H1 (cell line): ENCODE data around the gene NR5A2. TPM values are rescaled to one million over a fixed set of nuclear protein-coding genes. Genes with fewer than 3 reads are reported as not detected.

Source experiments
- CTCF ChIA-PET: fragments of 300-600 bp; sonication (Branson Sonifier 250); formaldehyde crosslinking; loops from one replicate; lab custom pipeline; 2021; ENCODE audit not compliant: partially characterized antibody; lab: Charles Lee
- POLR2A ChIA-PET: fragments of 300-600 bp; sonication (Branson Sonifier 250); formaldehyde crosslinking; loops from one replicate; lab custom pipeline; 2021; ENCODE audit warnings: inconsistent platforms; ENCODE audit not compliant: partially characterized antibody; lab: Charles Lee
- DNase-seq, 2 experiments: peaks; one replicate each; pipeline versions ENCODE4 v3.0.0 to v3.0.0-alpha.2; 2010 to 2022; ENCODE audit warnings: low spot score in 2 of 2, low read depth in 1 of 2, mixed read lengths in 1 of 2
- FAIRE-seq: peaks from 2 replicates; lab custom pipeline; 2011; peaks lifted over from hg19 to GRCh38; lab: Jason Lieb, UNC
- H2AFZ ChIP-seq: 2 replicates; pipeline ENCODE4 v1.8.1; 2012; ENCODE audit warnings: low read length, inconsistent platforms
- H2AK5ac ChIP-seq: 2 replicates; pipeline ENCODE4 v1.6.1; 2013; ENCODE audit warnings: low read depth, low read length
- H2BK120ac ChIP-seq: replicated peaks from 2 replicates; pipeline ENCODE3; 2013; ENCODE audit warnings: low read depth, low read length, inconsistent platforms
- H2BK12ac ChIP-seq: 2 replicates; pipeline ENCODE4 v1.6.1; 2013; ENCODE audit warnings: low read depth, low read length
- H2BK15ac ChIP-seq: 2 replicates; pipeline ENCODE4 v1.6.1; 2013; ENCODE audit warnings: low read length
- H2BK20ac ChIP-seq: 2 replicates; pipeline ENCODE4 v1.6.1; 2013; ENCODE audit warnings: low read length
- H2BK5ac ChIP-seq: 2 replicates; pipeline ENCODE4 v1.6.1; 2013; ENCODE audit warnings: low read depth, low read length
- H3K14ac ChIP-seq: 2 replicates; pipeline ENCODE4 v1.6.1; 2013; ENCODE audit warnings: inconsistent platforms; ENCODE audit not compliant: insufficient read length
- H3K18ac ChIP-seq: 2 replicates; pipeline ENCODE4 v1.6.1; 2013; ENCODE audit warnings: low read length; ENCODE audit errors: extremely low read depth
- H3K23ac ChIP-seq: 2 replicates; pipeline ENCODE4 v1.6.1; 2013; ENCODE audit warnings: inconsistent platforms; ENCODE audit not compliant: insufficient read length
- H3K23me2 ChIP-seq: 2 replicates; pipeline ENCODE4 v1.6.1; 2013; ENCODE audit warnings: low read depth, low read length
- H3K27ac ChIP-seq: 2 replicates; pipeline ENCODE4 v1.6.1; 2011; ENCODE audit warnings: low read depth, low read length, inconsistent platforms
- H3K27me3 ChIP-seq, 4 experiments: replicated peaks in 1 of 4; 1 replicate in 1 of 4; 2 replicates in 3 of 4; pipeline versions ENCODE4 v1.6.1 to v1.8.1; 2011 to 2013; ENCODE audit warnings: low read length in 3 of 4, mild to moderate bottlenecking in 3 of 4, inconsistent platforms in 2 of 4, mixed read lengths in 2 of 4, moderate library complexity in 1 of 4; ENCODE audit not compliant: control insufficient read depth in 3 of 4, insufficient read depth in 3 of 4; ENCODE audit errors: extremely low read depth in 1 of 4
- H3K36me3 ChIP-seq, 4 experiments: 2 replicates each; pipeline versions ENCODE4 v1.6.1 to v1.8.1; 2011 to 2013; ENCODE audit warnings: mild to moderate bottlenecking in 4 of 4, low read length in 3 of 4, moderate library complexity in 2 of 4, control low read depth in 1 of 4, inconsistent platforms in 1 of 4; ENCODE audit not compliant: insufficient read depth in 4 of 4, control insufficient read depth in 2 of 4
- H3K4ac ChIP-seq: replicated peaks from 2 replicates; pipeline ENCODE3; 2013; ENCODE audit warnings: low read length, low read depth, mixed read lengths, inconsistent platforms; ENCODE audit not compliant: insufficient read length
- H3K4me1 ChIP-seq, 4 experiments: replicated peaks in 1 of 4; 1 replicate in 1 of 4; 2 replicates in 3 of 4; pipeline versions ENCODE4 v1.6.1 to v1.8.1; 2011 to 2013; ENCODE audit warnings: low read length in 3 of 4, inconsistent platforms in 2 of 4, mixed read lengths in 1 of 4; ENCODE audit not compliant: insufficient read depth in 4 of 4, control insufficient read depth in 3 of 4
- H3K4me2 ChIP-seq, 2 experiments: 2 replicates each; pipeline versions ENCODE4 v1.6.1 to v1.8.1; 2011 to 2013; ENCODE audit warnings: low read depth in 2 of 2, low read length in 2 of 2, control low read depth in 1 of 2, inconsistent platforms in 1 of 2, mild to moderate bottlenecking in 1 of 2; ENCODE audit not compliant: insufficient read depth in 1 of 2
- H3K4me3 ChIP-seq, 4 experiments: fragments of 200-600, 300-600 bp in 1 of 4; sonication (generic), shearing (Covaris generic), sonication (Bioruptor Twin) in 1 of 4; 2 replicates each; pipeline versions ENCODE4 v1.5.1 to v1.8.1; 2011 to 2016; ENCODE audit warnings: low read length in 4 of 4, low read depth in 3 of 4, control low read depth in 2 of 4, inconsistent platforms in 2 of 4, mild to moderate bottlenecking in 2 of 4, mixed read lengths in 1 of 4, moderate library complexity in 1 of 4; ENCODE audit not compliant: insufficient read depth in 2 of 4; ENCODE audit errors: extremely low read depth in 1 of 4
- H3K56ac ChIP-seq: replicated peaks from 2 replicates; pipeline ENCODE3; 2013; ENCODE audit warnings: low read depth, mild to moderate bottlenecking, mixed read lengths, low read length, inconsistent platforms; ENCODE audit not compliant: insufficient read length
- H3K79me1 ChIP-seq: 2 replicates; pipeline ENCODE4 v1.6.1; 2013; ENCODE audit warnings: low read depth, low read length, control low read depth
- H3K79me2 ChIP-seq, 2 experiments: 2 replicates each; pipeline versions ENCODE4 v1.6.1 to v1.8.1; 2012 to 2013; ENCODE audit warnings: low read length in 2 of 2, mild to moderate bottlenecking in 2 of 2, inconsistent platforms in 1 of 2; ENCODE audit not compliant: insufficient read depth in 2 of 2, control insufficient read depth in 1 of 2
- H3K9ac ChIP-seq, 4 experiments: replicated peaks in 1 of 4; 1 replicate in 1 of 4; 2 replicates in 3 of 4; pipeline versions ENCODE4 v1.6.1 to v1.8.1; 2011 to 2013; ENCODE audit warnings: low read depth in 3 of 4, low read length in 3 of 4, control low read depth in 2 of 4, mild to moderate bottlenecking in 2 of 4, moderate library complexity in 2 of 4, inconsistent platforms in 1 of 4; ENCODE audit errors: extremely low read depth in 1 of 4
- H3K9me3 ChIP-seq, 2 experiments: 2 replicates each; pipeline versions ENCODE4 v1.6.1 to v1.8.1; 2012 to 2013; ENCODE audit warnings: mild to moderate bottlenecking in 2 of 2, moderate library complexity in 2 of 2, control low read depth in 1 of 2, inconsistent platforms in 1 of 2, low read depth in 1 of 2, low read length in 1 of 2, mixed read lengths in 1 of 2; ENCODE audit not compliant: insufficient read depth in 2 of 2
- H4K20me1 ChIP-seq, 2 experiments: replicated peaks in 1 of 2; 2 replicates each; pipeline versions ENCODE3 to v1.8.1; 2011 to 2013; ENCODE audit warnings: inconsistent platforms in 2 of 2, low read length in 2 of 2, mild to moderate bottlenecking in 1 of 2; ENCODE audit not compliant: insufficient read depth in 2 of 2, control insufficient read depth in 1 of 2
- H4K5ac ChIP-seq: 2 replicates; pipeline ENCODE4 v1.6.1; 2013; ENCODE audit warnings: low read length, low read depth, mixed read lengths, inconsistent platforms; ENCODE audit not compliant: insufficient read length
- H4K8ac ChIP-seq: 2 replicates; pipeline ENCODE4 v1.8.0; 2013; ENCODE audit warnings: mild to moderate bottlenecking, moderate library complexity, low read length, inconsistent platforms; ENCODE audit not compliant: insufficient read depth; ENCODE audit errors: extremely low read depth
- H4K91ac ChIP-seq: replicated peaks from 2 replicates; pipeline ENCODE3; 2013; ENCODE audit warnings: low read length, mixed read lengths, inconsistent platforms; ENCODE audit not compliant: insufficient read length
- E2F6 ChIP-seq: IDR thresholded peaks from 2 replicates; pipeline ENCODE4 v1.6.1; 2012; ENCODE audit warnings: inconsistent platforms
- EGR1 ChIP-seq: IDR thresholded peaks from 2 replicates; pipeline ENCODE4 v1.6.1; 2011; ENCODE audit warnings: low read depth, low read length, borderline replicate concordance
- GABPA ChIP-seq: IDR thresholded peaks from 2 replicates; pipeline ENCODE4 v1.6.1; 2011; ENCODE audit warnings: mild to moderate bottlenecking, low read length, moderate library complexity, borderline replicate concordance; ENCODE audit not compliant: insufficient read depth
- GTF2F1 ChIP-seq: IDR thresholded peaks from 2 replicates; pipeline ENCODE4 v1.6.1; 2012; ENCODE audit warnings: low read depth, low read length, improper control_type of control experiment, borderline replicate concordance
- SIN3A ChIP-seq, 2 experiments: IDR thresholded peaks in 1 of 2; conservative IDR thresholded peaks in 1 of 2; 2 replicates each; pipeline ENCODE4 v1.6.1; 2011 to 2012; ENCODE audit warnings: low read length in 2 of 2, improper control_type of control experiment in 1 of 2, low read depth in 1 of 2, mild to moderate bottlenecking in 1 of 2
- SIRT6 ChIP-seq: IDR thresholded peaks from one replicate; pipeline ENCODE4 v1.7.1; 2012; ENCODE audit warnings: low read length, inconsistent platforms
- SIX5 ChIP-seq: IDR thresholded peaks from 2 replicates; pipeline ENCODE4 v1.6.1; 2011; ENCODE audit warnings: mild to moderate bottlenecking, low read depth, low read length
- SP2 ChIP-seq: IDR thresholded peaks from 2 replicates; pipeline ENCODE4 v1.6.1; 2012; ENCODE audit warnings: mild to moderate bottlenecking, low read length, inconsistent platforms
- SP4 ChIP-seq: IDR thresholded peaks from 2 replicates; pipeline ENCODE4 v1.6.1; 2012; ENCODE audit warnings: low read length, inconsistent platforms
- SRF ChIP-seq: IDR thresholded peaks from 2 replicates; pipeline ENCODE4 v1.6.1; 2011; ENCODE audit warnings: mild to moderate bottlenecking, low read depth, low read length, moderate library complexity
- TAF7 ChIP-seq: optimal IDR thresholded peaks from 2 replicates; pipeline ENCODE3; 2011; ENCODE audit warnings: low read depth, mild to moderate bottlenecking, inconsistent platforms, low read length, moderate library complexity, borderline replicate concordance
- TCF12 ChIP-seq: IDR thresholded peaks from 2 replicates; pipeline ENCODE4 v1.6.1; 2011; ENCODE audit warnings: low read depth, mild to moderate bottlenecking, low read length
- TEAD4 ChIP-seq: IDR thresholded peaks from 2 replicates; pipeline ENCODE4 v1.6.1; 2012; ENCODE audit warnings: low read depth, low read length, inconsistent platforms, mixed read lengths
- WGBS, 2 experiments: shearing (Covaris generic) in 1 of 2; methylation state at CpG; one replicate each; pipeline versions ENCODE4 v1.1.6 to v1.1.7; 2013 to 2015; ENCODE audit warnings: low lambda C conversion rate in 2 of 2, mixed read lengths in 2 of 2, inconsistent platforms in 1 of 2, low coverage in 1 of 2, missing lambda C conversion rate in 1 of 2; ENCODE audit not compliant: insufficient replicate concordance in 2 of 2, insufficient coverage in 1 of 2, insufficient read length in 1 of 2; ENCODE audit errors: extremely low coverage in 1 of 2, missing lambda C conversion rate in 1 of 2; 5-methylcytosine and 5-hydroxymethylcytosine counted together
- polyA plus RNA-seq, 7 experiments: library from polyadenylated mRNA; depleted of rRNA in 3 of 7; stranded (reverse) in 5 of 7; unstranded in 2 of 7; fragments of >200 nt in 5 of 7; fragments of 200-250 nt in 2 of 7; gene quantifications; 1 replicate in 5 of 7; 2 replicates in 1 of 7; 4 replicates in 1 of 7; pipeline versions ENCODE4 v1.2.1 to v1.2.3, GENCODE V29; 2011 to 2013; ENCODE audit warnings: missing spikeins in 2 of 7, mixed read lengths in 2 of 7
- total RNA-seq: library from RNA; stranded (reverse); fragmentation: NEBNext Ultra II Directional; extraction: Animal tissue kit (Norgen Biotek cat#: 25700); gene quantifications from 2 replicates; pipeline ENCODE4 v1.2.1, GENCODE V29; 2021

NR5A2 gene
- total and polyA plus RNA-seq, 2 of the 8 experiments (the other 6 are each of a cell fraction or from before 2014, with no cell fraction given) = 1.7 to 11.6 TPM

DNA sequence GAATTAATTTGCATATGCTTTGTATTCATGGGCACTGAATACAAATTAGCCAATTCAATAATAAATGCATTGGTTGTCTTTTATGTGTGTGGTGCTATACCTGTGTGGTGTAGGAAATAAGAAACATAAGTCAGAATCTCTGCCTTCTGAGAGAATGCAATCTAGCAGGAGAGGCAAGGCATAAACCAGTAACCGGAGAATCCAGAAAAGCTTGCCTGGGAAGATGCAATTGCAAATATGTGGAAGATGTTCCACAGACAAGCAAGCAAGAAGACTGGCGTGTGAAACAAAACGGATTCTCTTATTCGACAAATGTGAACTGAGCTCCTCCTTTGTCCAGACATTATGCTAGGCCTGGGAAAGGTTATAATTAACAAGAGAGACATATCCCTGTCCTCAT, 134.3 kb downstream of the NR5A2 start:
- POLR2A ChIA-PET = no interaction called here
- H2BK12ac ChIP-seq = no peak overlapping the region
- WGBS, 2 experiments = 92% methylated on average over 4 of the region's 4 CpGs; no CpG with 5 or more reads in 1 of the 2 experiments
- no peak overlapping the region for H4K8ac ChIP-seq
- H3K23ac ChIP-seq = no peak overlapping the region
- peaks cover 0 to 1% (median 0%) of the 10 kb centered on the region in 4 experiments; a peak in 1 of 7 replicates for H3K27me3 ChIP-seq
- no peak overlapping the region for H2BK15ac ChIP-seq
- H3K4me2 ChIP-seq = no peak overlapping the region
- no peak overlapping the region for H3K27ac ChIP-seq
- no peak overlapping the region for H3K14ac ChIP-seq
- H3K4me3 ChIP-seq = no peak overlapping the region
- CTCF ChIA-PET = interaction anchor here (1.4 to 2.2 kb wide), 2 partner anchors 92 to 118 kb away, joined by 3 to 10 read pairs; no protein-coding TSS in a partner anchor
- H3K4ac ChIP-seq = no peak overlapping the region
- no peak overlapping the region for H2BK20ac ChIP-seq
- no peaks in the 10 kb centered on the region for H3K79me2 ChIP-seq
- H3K56ac ChIP-seq = no peak overlapping the region
- H2BK5ac ChIP-seq = no peak overlapping the region
- H3K9me3 ChIP-seq = no peaks in the 10 kb centered on the region
- no peak overlapping the region for H2AK5ac ChIP-seq
- no peak for TF ChIP-seq EGR1
- TF ChIP-seq E2F6 = no peak
- no peak for TF ChIP-seq SP4
- no peak for TF ChIP-seq SIX5
- no peak for TF ChIP-seq TCF12
- no peak for TF ChIP-seq SRF
- no peak for TF ChIP-seq SIN3A (conservative IDR thresholded peaks at IDR 0.05 in 1 of 2, IDR thresholded peaks at IDR 0.05 in 1 of 2; ENCODE audit: low read depth in 1 of 2, low read length in 2 of 2)
- no peak for TF ChIP-seq SIRT6
- no peak for TF ChIP-seq GABPA
- no peak for TF ChIP-seq GTF2F1
- TF ChIP-seq TEAD4 = no peak
- TF ChIP-seq TAF7 = no peak
- no peak for TF ChIP-seq SP2
- no peaks in the 10 kb centered on the region for H3K79me1 ChIP-seq
- no peaks in the 10 kb centered on the region; a peak in 1 of 8 replicates for H3K36me3 ChIP-seq
- no peaks in the 10 kb centered on the region for H4K20me1 ChIP-seq
- no peak overlapping the region for H4K5ac ChIP-seq
- no peak overlapping the region for H2BK120ac ChIP-seq
- H3K9ac ChIP-seq = no peak overlapping the region
- no peaks in the 10 kb centered on the region; a peak in 1 of 7 replicates for H3K4me1 ChIP-seq
- DNase-seq (no peak), FAIRE-seq (no peak)
- no peak overlapping the region for H3K18ac ChIP-seq
- no peaks in the 10 kb centered on the region for H3K23me2 ChIP-seq
- no peak overlapping the region for H2AFZ ChIP-seq
- no peak overlapping the region for H4K91ac ChIP-seq
